ENCODE data around the gene ZFP92. TPM values are rescaled to one million over a fixed set of nuclear protein-coding genes. Genes with fewer than 3 reads are reported as not detected.

ZFP92 gene
- total and polyA plus RNA-seq, 2 of the 8 experiments (the other 6 are each of a cell fraction or from before 2014, with no cell fraction given): 0.14 to 0.41 TPM

DNA sequence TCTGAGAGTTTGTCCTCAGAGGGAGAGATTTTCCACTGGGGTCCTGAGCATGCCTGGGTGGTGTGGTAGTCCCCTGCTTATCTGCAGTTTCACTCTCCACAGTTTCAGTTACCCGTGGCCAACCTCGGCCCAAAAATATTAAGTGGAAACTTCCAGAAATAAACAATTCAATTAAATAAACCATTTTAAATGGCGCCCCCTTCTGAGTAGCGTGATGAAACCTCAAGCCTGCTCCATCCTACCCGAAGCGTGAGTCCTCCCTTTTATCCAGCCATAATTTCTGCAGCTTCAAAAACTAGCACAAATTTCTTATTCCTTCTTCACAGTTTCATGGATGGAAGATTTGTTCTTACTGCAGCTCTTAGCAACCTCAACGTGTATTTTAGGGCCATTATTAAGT lies 36.8 kb upstream of the ZFP92 start:
- H2AFZ ChIP-seq (ENCODE audit: low read length): no peak overlapping the region
- H3K79me2 ChIP-seq (ENCODE audit: control insufficient read depth in 1 of 2, insufficient read depth in 2 of 2, low read length in 2 of 2): no peaks in the 10 kb centered on the region
- FAIRE-seq (peak; percentile 63), DNase-seq (ENCODE audit: low read depth in 1 of 2, low spot score in 2 of 2) (no peak)
- no peak overlapping the region for H3K4me3 ChIP-seq (ENCODE audit: extremely low read depth in 1 of 4, insufficient read depth in 2 of 4, low read depth in 3 of 4, low read length in 4 of 4)
- no peak overlapping the region for H2BK120ac ChIP-seq (replicated peaks; ENCODE audit: low read depth, low read length)
- no peak overlapping the region for H3K56ac ChIP-seq (replicated peaks; ENCODE audit: insufficient read length, low read depth, low read length)
- H2BK15ac ChIP-seq (ENCODE audit: low read length): no peak overlapping the region
- H2BK20ac ChIP-seq (ENCODE audit: low read length): no peak overlapping the region
- H3K4me1 ChIP-seq (replicated peaks in 1 of 4; ENCODE audit: control insufficient read depth in 3 of 4, insufficient read depth in 4 of 4, low read length in 3 of 4): peaks cover 0 to 4% (median 0%) of the 10 kb centered on the region in 4 experiments; a peak in 1 of 7 replicates
- no peaks in the 10 kb centered on the region for H3K23me2 ChIP-seq (ENCODE audit: low read depth, low read length)
- TF ChIP-seq TBP (IDR thresholded peaks at IDR 0.05; ENCODE audit: low read depth, low read length): no peak
- TF ChIP-seq, protein P1, sequence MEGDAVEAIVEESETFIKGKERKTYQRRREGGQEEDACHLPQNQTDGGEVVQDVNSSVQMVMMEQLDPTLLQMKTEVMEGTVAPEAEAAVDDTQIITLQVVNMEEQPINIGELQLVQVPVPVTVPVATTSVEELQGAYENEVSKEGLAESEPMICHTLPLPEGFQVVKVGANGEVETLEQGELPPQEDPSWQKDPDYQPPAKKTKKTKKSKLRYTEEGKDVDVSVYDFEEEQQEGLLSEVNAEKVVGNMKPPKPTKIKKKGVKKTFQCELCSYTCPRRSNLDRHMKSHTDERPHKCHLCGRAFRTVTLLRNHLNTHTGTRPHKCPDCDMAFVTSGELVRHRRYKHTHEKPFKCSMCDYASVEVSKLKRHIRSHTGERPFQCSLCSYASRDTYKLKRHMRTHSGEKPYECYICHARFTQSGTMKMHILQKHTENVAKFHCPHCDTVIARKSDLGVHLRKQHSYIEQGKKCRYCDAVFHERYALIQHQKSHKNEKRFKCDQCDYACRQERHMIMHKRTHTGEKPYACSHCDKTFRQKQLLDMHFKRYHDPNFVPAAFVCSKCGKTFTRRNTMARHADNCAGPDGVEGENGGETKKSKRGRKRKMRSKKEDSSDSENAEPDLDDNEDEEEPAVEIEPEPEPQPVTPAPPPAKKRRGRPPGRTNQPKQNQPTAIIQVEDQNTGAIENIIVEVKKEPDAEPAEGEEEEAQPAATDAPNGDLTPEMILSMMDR (IDR thresholded peaks at IDR 0.05; ENCODE audit: control extremely low read depth in 1 of 3, insufficient read depth in 1 of 3, low read depth in 1 of 3, low read length in 3 of 3): peak in 1 of 3 experiments; percentile 2; a peak in 1 of 4 replicates
- H3K18ac ChIP-seq (ENCODE audit: extremely low read depth, low read length): no peak overlapping the region
- H2BK5ac ChIP-seq (ENCODE audit: low read depth, low read length): no peak overlapping the region
- H3K4ac ChIP-seq (replicated peaks; ENCODE audit: insufficient read length, low read depth, low read length): no peak overlapping the region
- no peaks in the 10 kb centered on the region for H3K9me3 ChIP-seq (ENCODE audit: insufficient read depth in 2 of 2, low read depth in 1 of 2, low read length in 1 of 2)
- no peaks in the 10 kb centered on the region for H3K79me1 ChIP-seq (ENCODE audit: low read depth, low read length)
- no peak overlapping the region for H2AK5ac ChIP-seq (ENCODE audit: low read depth, low read length)
- no peaks in the 10 kb centered on the region for H3K27me3 ChIP-seq (replicated peaks in 1 of 4; ENCODE audit: control insufficient read depth in 3 of 4, extremely low read depth in 1 of 4, insufficient read depth in 3 of 4, low read length in 3 of 4)
- no peak overlapping the region for H3K14ac ChIP-seq (ENCODE audit: insufficient read length)
- CTCF ChIA-PET (ENCODE audit: partially characterized antibody): interaction anchor here (0.7 to 1.2 kb wide), 2 partner anchors 8 to 21 kb away, joined by 3 to 4 read pairs; no protein-coding TSS in a partner anchor
- H4K8ac ChIP-seq (ENCODE audit: extremely low read depth, insufficient read depth, low read length): no peak overlapping the region
- POLR2A ChIA-PET (ENCODE audit: partially characterized antibody): no interaction called here
- H3K27ac ChIP-seq (ENCODE audit: low read depth, low read length): no peak overlapping the region
- H4K91ac ChIP-seq (replicated peaks; ENCODE audit: insufficient read length, low read length): no peak overlapping the region
- H4K20me1 ChIP-seq (replicated peaks in 1 of 2; ENCODE audit: control insufficient read depth in 1 of 2, insufficient read depth in 2 of 2, low read length in 2 of 2): no peaks in the 10 kb centered on the region
- H4K5ac ChIP-seq (ENCODE audit: insufficient read length, low read depth, low read length): no peak overlapping the region
- H3K4me2 ChIP-seq (ENCODE audit: insufficient read depth in 1 of 2, low read depth in 2 of 2, low read length in 2 of 2): no peak overlapping the region
- WGBS, 2 experiments (ENCODE audit: extremely low coverage in 1 of 2, insufficient coverage in 1 of 2, insufficient read length in 1 of 2, insufficient replicate concordance in 2 of 2, low coverage in 1 of 2, low lambda C conversion rate in 2 of 2, missing lambda C conversion rate in 1 of 2): 66% methylated on average over 7 of the region's 7 CpGs; no CpG with 5 or more reads in 1 of the 2 experiments
- H2BK12ac ChIP-seq (ENCODE audit: low read depth, low read length): no peak overlapping the region
- H3K36me3 ChIP-seq (ENCODE audit: control insufficient read depth in 2 of 4, insufficient read depth in 4 of 4, low read length in 3 of 4): no peaks in the 10 kb centered on the region
- no peak overlapping the region for H3K23ac ChIP-seq (ENCODE audit: insufficient read length)
- H3K9ac ChIP-seq (replicated peaks in 1 of 4; ENCODE audit: extremely low read depth in 1 of 4, low read depth in 3 of 4, low read length in 3 of 4): no peak overlapping the region

All from H1 (cell line).